Measurements from ENCODE around the gene GRPEL1. TPM values are rescaled to one million over a fixed set of nuclear protein-coding genes. Genes with fewer than 3 reads are reported as not detected.

Gene GRPEL1
- total and polyA plus RNA-seq, 2 of the 13 experiments (the other 11 are each of a cell fraction or from before 2014, with no cell fraction given) = 32.3 to 141 TPM

DNA sequence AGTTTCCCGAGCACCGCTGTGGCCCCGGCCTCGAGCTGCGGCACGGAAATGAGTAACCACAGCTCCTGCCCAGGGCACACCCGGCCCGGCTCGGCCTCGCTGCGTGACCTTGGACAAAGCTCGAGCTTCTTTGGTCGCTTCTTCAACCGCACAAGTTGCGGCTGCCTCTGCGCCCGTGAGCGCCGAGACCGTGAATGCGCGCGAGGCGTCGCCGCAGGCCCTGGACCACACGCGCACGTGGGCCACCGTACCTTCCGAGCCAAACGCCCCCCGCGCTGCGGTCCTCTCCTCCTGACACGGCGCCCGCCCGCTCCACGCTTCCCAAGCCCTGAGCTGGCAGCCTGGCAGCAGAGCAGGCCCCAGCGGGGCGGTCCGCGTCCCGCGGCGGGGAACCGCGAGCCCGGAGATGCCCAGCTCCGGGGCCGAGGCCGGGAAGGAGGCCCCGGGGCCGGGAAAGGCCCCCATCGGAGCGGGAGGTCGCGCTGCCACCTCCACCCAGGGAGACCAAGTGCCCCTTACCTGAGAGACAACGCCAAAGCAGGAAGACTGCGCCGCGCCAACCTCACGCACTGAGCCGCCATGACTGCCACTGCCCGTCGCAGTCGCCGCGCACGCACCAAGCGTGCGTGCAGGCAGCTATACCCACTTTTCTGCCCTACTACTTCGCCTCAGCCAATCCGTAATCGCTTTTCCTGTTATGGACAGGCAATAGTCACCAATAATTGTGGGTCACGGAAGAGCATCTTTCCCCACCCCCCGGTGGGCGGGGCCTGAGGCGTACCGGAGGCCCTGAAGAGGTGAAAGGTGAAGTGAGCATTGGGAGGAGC is at the start of gene GRPEL1 (continued):
- TF ChIP-seq ZSCAN22 (CRISPR knock-in tag; IDR thresholded peaks at IDR 0.05) (peak; percentile 66; the same call in 1 of the 2 replicates), ZNF10 (CRISPR knock-in tag; IDR thresholded peaks at IDR 0.05; ENCODE audit: borderline replicate concordance, low read depth) (no peak), SOX13 (IDR thresholded peaks at IDR 0.05) (peak; percentile 49; the same call in 1 of the 2 replicates), SOX13 (CRISPR knock-in tag; conservative IDR thresholded peaks at IDR 0.05 in 1 of 2, IDR thresholded peaks at IDR 0.05 in 1 of 2) (no peak), ZFP1 (CRISPR knock-in tag; IDR thresholded peaks at IDR 0.05) (no peak), TCF7L2 (IDR thresholded peaks at IDR 0.05; ENCODE audit: low read depth, low read length) (no peak), GTF3A (CRISPR knock-in tag; conservative IDR thresholded peaks at IDR 0.05) (peak; percentile 89), NFKBIZ (CRISPR knock-in tag; IDR thresholded peaks at IDR 0.05) (no peak), JUNB (CRISPR knock-in tag; IDR thresholded peaks at IDR 0.05; ENCODE audit: borderline replicate concordance) (no peak), MAZ (IDR thresholded peaks at IDR 0.05; ENCODE audit: borderline replicate concordance, low read depth, low read length) (0 out of 2 replicates have a peak, but pooled peaks have one; percentile 52), MAZ (CRISPR knock-in tag; IDR thresholded peaks at IDR 0.05; ENCODE audit: low read depth) (peak; percentile 70; the same call in 1 of the 2 replicates), GATA4 (IDR thresholded peaks at IDR 0.05; ENCODE audit: borderline replicate concordance, low read depth) (0 out of 2 replicates have a peak, but pooled peaks have one; percentile 22), ZFP82 (CRISPR knock-in tag; IDR thresholded peaks at IDR 0.05; ENCODE audit: borderline replicate concordance) (peak; percentile 88; the same call in 1 of the 2 replicates), ZNF589 (CRISPR knock-in tag; conservative IDR thresholded peaks at IDR 0.05) (peak; percentile 23; the same call in 1 of the 2 replicates), NFRKB (IDR thresholded peaks at IDR 0.05) (no peak), PITX1 (CRISPR knock-in tag; IDR thresholded peaks at IDR 0.05) (no peak), AKAP8 (CRISPR knock-in tag; IDR thresholded peaks at IDR 0.05) (no peak; the same call in 1 of the 2 replicates), ZNF564 (CRISPR knock-in tag; IDR thresholded peaks at IDR 0.05) (no peak; the same call in 1 of the 2 replicates)
- TF ChIP-seq, protein P1, sequence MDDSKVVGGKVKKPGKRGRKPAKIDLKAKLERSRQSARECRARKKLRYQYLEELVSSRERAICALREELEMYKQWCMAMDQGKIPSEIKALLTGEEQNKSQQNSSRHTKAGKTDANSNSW (CRISPR knock-in tag; IDR thresholded peaks at IDR 0.05; ENCODE audit: borderline replicate concordance) = peak; percentile 48; the same call in 1 of the 2 replicates
- TF ChIP-seq, protein P2, sequence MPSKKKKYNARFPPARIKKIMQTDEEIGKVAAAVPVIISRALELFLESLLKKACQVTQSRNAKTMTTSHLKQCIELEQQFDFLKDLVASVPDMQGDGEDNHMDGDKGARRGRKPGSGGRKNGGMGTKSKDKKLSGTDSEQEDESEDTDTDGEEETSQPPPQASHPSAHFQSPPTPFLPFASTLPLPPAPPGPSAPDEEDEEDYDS (CRISPR knock-in tag; IDR thresholded peaks at IDR 0.05) = peak; percentile 96
- TF ChIP-seq, protein P3, sequence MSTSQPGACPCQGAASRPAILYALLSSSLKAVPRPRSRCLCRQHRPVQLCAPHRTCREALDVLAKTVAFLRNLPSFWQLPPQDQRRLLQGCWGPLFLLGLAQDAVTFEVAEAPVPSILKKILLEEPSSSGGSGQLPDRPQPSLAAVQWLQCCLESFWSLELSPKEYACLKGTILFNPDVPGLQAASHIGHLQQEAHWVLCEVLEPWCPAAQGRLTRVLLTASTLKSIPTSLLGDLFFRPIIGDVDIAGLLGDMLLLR (CRISPR knock-in tag; IDR thresholded peaks at IDR 0.05) = peak; percentile 79; the same call in 1 of the 2 replicates
- TF ChIP-seq, protein P4, sequence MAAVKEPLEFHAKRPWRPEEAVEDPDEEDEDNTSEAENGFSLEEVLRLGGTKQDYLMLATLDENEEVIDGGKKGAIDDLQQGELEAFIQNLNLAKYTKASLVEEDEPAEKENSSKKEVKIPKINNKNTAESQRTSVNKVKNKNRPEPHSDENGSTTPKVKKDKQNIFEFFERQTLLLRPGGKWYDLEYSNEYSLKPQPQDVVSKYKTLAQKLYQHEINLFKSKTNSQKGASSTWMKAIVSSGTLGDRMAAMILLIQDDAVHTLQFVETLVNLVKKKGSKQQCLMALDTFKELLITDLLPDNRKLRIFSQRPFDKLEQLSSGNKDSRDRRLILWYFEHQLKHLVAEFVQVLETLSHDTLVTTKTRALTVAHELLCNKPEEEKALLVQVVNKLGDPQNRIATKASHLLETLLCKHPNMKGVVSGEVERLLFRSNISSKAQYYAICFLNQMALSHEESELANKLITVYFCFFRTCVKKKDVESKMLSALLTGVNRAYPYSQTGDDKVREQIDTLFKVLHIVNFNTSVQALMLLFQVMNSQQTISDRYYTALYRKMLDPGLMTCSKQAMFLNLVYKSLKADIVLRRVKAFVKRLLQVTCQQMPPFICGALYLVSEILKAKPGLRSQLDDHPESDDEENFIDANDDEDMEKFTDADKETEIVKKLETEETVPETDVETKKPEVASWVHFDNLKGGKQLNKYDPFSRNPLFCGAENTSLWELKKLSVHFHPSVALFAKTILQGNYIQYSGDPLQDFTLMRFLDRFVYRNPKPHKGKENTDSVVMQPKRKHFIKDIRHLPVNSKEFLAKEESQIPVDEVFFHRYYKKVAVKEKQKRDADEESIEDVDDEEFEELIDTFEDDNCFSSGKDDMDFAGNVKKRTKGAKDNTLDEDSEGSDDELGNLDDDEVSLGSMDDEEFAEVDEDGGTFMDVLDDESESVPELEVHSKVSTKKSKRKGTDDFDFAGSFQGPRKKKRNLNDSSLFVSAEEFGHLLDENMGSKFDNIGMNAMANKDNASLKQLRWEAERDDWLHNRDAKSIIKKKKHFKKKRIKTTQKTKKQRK (IDR thresholded peaks at IDR 0.05; ENCODE audit: low read length) = no peak
- TF ChIP-seq, protein P5, sequence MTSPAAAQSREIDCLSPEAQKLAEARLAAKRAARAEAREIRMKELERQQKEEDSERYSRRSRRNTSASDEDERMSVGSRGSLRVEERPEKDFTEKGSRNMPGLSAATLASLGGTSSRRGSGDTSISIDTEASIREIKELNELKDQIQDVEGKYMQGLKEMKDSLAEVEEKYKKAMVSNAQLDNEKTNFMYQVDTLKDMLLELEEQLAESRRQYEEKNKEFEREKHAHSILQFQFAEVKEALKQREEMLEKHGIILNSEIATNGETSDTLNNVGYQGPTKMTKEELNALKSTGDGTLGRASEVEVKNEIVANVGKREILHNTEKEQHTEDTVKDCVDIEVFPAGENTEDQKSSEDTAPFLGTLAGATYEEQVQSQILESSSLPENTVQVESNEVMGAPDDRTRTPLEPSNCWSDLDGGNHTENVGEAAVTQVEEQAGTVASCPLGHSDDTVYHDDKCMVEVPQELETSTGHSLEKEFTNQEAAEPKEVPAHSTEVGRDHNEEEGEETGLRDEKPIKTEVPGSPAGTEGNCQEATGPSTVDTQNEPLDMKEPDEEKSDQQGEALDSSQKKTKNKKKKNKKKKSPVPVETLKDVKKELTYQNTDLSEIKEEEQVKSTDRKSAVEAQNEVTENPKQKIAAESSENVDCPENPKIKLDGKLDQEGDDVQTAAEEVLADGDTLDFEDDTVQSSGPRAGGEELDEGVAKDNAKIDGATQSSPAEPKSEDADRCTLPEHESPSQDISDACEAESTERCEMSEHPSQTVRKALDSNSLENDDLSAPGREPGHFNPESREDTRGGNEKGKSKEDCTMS (CRISPR knock-in tag; conservative IDR thresholded peaks at IDR 0.05) = no peak

Measured in HepG2 (cell line).